Gastroesophageal sphincter (tissue), 4 donors: ENCODE data around the gene CCDC40. TPM values are rescaled to one million over a fixed set of nuclear protein-coding genes. Genes with fewer than 3 reads are reported as not detected.
A peak's percentile ranks its signal among the peaks of the same experiment; 100 is the strongest.
"Not testable (repeated sequence)": the region's sequence is repeated elsewhere in the genome, so short reads cannot be mapped to it uniquely, and the experiment has no call there.

Source experiments
- ATAC-seq: fragments of 150-250 bp; one replicate; pipeline ENCODE4 v1.9.1; 2016; ENCODE audit warnings: mild to moderate bottlenecking, moderate library complexity
- H3K27ac ChIP-seq, 4 donors: fragments of 200-600 bp; sonication (generic) in 3 of 4; 1 replicate in 3 of 4; 2 replicates in 1 of 4; pipeline ENCODE4 v1.5.1; 2016 to 2019
- H3K27me3 ChIP-seq: fragments of 200-600 bp; sonication (generic); one replicate; pipeline ENCODE4 v1.5.1; 2019
- H3K36me3 ChIP-seq, 2 donors: fragments of 200-600 bp; sonication (generic); one replicate each; pipeline ENCODE4 v1.5.1; 2019; ENCODE audit warnings: control low read depth in 1 of 2
- H3K4me1 ChIP-seq, 3 donors: fragments of 200-600 bp; sonication (generic); 1 replicate in 2 of 3; 2 replicates in 1 of 3; pipeline ENCODE4 v1.5.1; 2016 to 2019; ENCODE audit warnings: control low read depth in 2 of 3
- H3K4me3 ChIP-seq, 2 donors: fragments of 200-600 bp; sonication (generic); one replicate each; pipeline ENCODE4 v1.5.1; 2019; ENCODE audit warnings: mild to moderate bottlenecking in 1 of 2, moderate library complexity in 1 of 2
- H3K9me3 ChIP-seq, 3 donors: fragments of 200-600 bp; sonication (generic); one replicate each; pipeline ENCODE4 v1.5.1; 2017 to 2019; ENCODE audit warnings: control low read depth in 2 of 3
- EP300 ChIP-seq: sonication (generic); formaldehyde crosslinking; IDR thresholded peaks from one replicate; pipeline ENCODE4 v1.6.1; 2017; ENCODE audit warnings: antibody characterized with exemption, mild to moderate bottlenecking
- POLR2A ChIP-seq, 2 donors: fragments of 450-650 bp; IDR thresholded peaks; one replicate each; pipeline ENCODE4 v1.6.1; 2017; ENCODE audit warnings: antibody characterized with exemption in 2 of 2, mild to moderate bottlenecking in 2 of 2, moderate library complexity in 1 of 2
- POLR2AphosphoS5 ChIP-seq: sonication (generic); formaldehyde crosslinking; IDR thresholded peaks from one replicate; pipeline ENCODE4 v1.6.1; 2017; ENCODE audit warnings: antibody characterized with exemption
- WGBS, 2 donors: methylation state at CpG; one replicate each; pipeline ENCODE4 v1.1.5; 2018; ENCODE audit warnings: low coverage in 1 of 2; 5-methylcytosine and 5-hydroxymethylcytosine counted together
- total RNA-seq, 4 donors: library from RNA; depleted of rRNA; stranded (reverse); fragments of >200 nt; gene quantifications; one replicate each; pipeline ENCODE4 v1.1.0, GENCODE V29; 2016
- TF ChIP-seq, protein P1 (sequence below), 4 experiments: fragments of 200-600 bp in 2 of 4; fragments of 450-650 bp in 2 of 4; sonication (generic) in 1 of 4; IDR thresholded peaks; one replicate each; pipeline ENCODE4 v1.5.1; 2017 to 2019; ENCODE audit warnings: antibody characterized with exemption in 4 of 4, mild to moderate bottlenecking in 2 of 4, moderate library complexity in 2 of 4

Gene CCDC40
- total RNA-seq, 4 donors from 2014 or later: 4.3 to 17.3 (median 5.5) TPM

DNA sequence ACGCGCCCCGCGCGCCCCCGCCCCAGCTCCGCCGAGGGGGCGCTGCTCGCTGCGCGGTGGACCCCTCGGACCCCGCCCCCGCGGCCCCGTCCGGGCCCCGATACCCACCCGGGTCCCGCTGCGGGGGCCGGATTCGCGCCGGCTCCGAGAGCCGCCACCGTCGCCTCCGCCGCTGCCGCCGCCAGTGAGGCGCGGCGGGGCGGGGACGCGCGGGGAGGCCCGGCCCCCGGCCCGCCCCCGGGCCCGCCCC is 830 bp upstream of the CCDC40 start, which contains the start of gene TBC1D16:
TSS of gene TBC1D16 (minus strand) at position 186 of the 250 bp plus-strand sequence. CDS start 22,325 bp downstream, outside the sequence.
- H3K4me1 ChIP-seq: peaks cover 0 to 44% (median 7%) of the 10 kb centered on the region in 3 donors
- H3K27ac ChIP-seq: peak within 1 kb of the TSS; percentile 75 to 95 (median 92)
- H3K4me3 ChIP-seq: peak within 1 kb of the TSS; percentile 72 to 88
- peaks cover 0 to 7% of the 10 kb centered on the region in 2 donors for H3K36me3 ChIP-seq
- no peaks in the 10 kb centered on the region for H3K9me3 ChIP-seq
- H3K27me3 ChIP-seq: no peaks in the 10 kb centered on the region
- no CpG with 5 or more reads among the region's 46 CpGs for WGBS, 2 donors
- no peak for ATAC-seq
- no peak for TF ChIP-seq EP300
- TF ChIP-seq, protein P1, sequence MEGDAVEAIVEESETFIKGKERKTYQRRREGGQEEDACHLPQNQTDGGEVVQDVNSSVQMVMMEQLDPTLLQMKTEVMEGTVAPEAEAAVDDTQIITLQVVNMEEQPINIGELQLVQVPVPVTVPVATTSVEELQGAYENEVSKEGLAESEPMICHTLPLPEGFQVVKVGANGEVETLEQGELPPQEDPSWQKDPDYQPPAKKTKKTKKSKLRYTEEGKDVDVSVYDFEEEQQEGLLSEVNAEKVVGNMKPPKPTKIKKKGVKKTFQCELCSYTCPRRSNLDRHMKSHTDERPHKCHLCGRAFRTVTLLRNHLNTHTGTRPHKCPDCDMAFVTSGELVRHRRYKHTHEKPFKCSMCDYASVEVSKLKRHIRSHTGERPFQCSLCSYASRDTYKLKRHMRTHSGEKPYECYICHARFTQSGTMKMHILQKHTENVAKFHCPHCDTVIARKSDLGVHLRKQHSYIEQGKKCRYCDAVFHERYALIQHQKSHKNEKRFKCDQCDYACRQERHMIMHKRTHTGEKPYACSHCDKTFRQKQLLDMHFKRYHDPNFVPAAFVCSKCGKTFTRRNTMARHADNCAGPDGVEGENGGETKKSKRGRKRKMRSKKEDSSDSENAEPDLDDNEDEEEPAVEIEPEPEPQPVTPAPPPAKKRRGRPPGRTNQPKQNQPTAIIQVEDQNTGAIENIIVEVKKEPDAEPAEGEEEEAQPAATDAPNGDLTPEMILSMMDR (IDR thresholded peaks at IDR 0.05): no peak
- TF ChIP-seq POLR2AphosphoS5: no peak
- no peak for TF ChIP-seq POLR2A (IDR thresholded peaks at IDR 0.05)

- peak; percentile 9 for ATAC-seq
- Histone ChIP-seq H3K36me3 (peaks cover 0 to 15% of the 10 kb centered on the region in 2 donors), H3K27me3 (no peaks in the 10 kb centered on the region), H3K4me3 (peak overlapping the region; percentile 72 to 88), H3K4me1 (peaks cover 0 to 31% (median 7%) of the 10 kb centered on the region in 3 donors), H3K27ac (peak overlapping the region in 3 of 4 donors; percentile 90 to 95 (median 95)), H3K9me3 (no peaks in the 10 kb centered on the region)
- WGBS, 2 donors: 2% methylated on average over 7 to 25 of the region's 52 CpGs
- TF ChIP-seq EP300 (no peak), POLR2AphosphoS5 (no peak), POLR2A (IDR thresholded peaks at IDR 0.05) (no peak)
- TF ChIP-seq, protein P1 (IDR thresholded peaks at IDR 0.05): no peak
Observed at GRCh38 chr17:80036715-80037477, 454 bp downstream of the CCDC40 start.

DNA sequence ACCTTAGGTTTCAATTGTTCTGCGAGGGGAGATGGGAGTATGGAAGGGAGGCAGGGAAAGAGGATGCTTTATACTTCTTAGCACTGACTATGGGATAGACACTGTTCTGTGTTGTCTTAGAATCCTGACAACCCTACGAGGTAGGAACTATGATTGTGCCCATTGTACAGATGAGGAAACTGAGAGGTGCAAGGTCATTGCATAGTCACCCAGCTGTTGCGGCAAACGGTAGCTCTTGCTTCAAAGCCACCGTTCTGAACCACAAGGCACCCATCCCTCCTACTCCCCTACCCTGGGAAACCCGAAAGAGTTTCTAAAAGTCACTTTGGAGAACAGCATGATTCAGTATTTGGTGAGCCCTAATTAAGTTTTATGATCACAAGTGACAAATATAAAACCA is 7.5 kb downstream of the CCDC40 start:
- no peaks in the 10 kb centered on the region for H3K27me3 ChIP-seq
- 95 to 97% methylated on average over 3 to 6 of the region's 6 CpGs for WGBS, 2 donors
- no peak overlapping the region for H3K4me3 ChIP-seq
- TF ChIP-seq POLR2AphosphoS5: no peak
- TF ChIP-seq POLR2A (IDR thresholded peaks at IDR 0.05): no peak
- TF ChIP-seq, protein P1 (IDR thresholded peaks at IDR 0.05): no peak
- no peak for TF ChIP-seq EP300
- peaks cover 0 to 44% of the 10 kb centered on the region in 2 donors for H3K36me3 ChIP-seq
- no peaks in the 10 kb centered on the region for H3K9me3 ChIP-seq
- no peaks in the 10 kb centered on the region for H3K4me1 ChIP-seq
- no peak overlapping the region for H3K27ac ChIP-seq
- no peak for ATAC-seq

DNA sequence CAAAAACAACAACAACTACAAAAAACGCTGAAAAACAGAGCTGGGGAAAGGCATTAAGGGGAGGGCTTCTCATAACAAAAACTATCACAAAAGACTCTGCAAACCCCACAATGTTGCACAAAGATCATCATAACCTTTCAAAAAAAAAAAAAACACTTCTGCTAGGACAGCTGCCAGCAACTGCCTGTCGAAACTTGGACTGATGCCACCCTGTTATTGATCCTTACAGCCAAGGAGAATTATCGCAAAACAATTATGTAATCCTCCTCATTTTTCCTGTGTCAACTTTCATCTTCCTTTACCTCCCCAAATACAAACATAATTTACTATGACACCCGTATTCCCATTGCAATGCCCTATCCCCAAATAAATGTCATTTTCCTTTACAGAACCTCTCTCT is 9.3 kb downstream of the CCDC40 start:
- ATAC-seq: no peak
- H3K36me3 ChIP-seq: peaks cover 0 to 51% of the 10 kb centered on the region in 2 donors
- H3K9me3 ChIP-seq: no peaks in the 10 kb centered on the region
- no peak for TF ChIP-seq EP300
- TF ChIP-seq, protein P1 (IDR thresholded peaks at IDR 0.05): no peak
- TF ChIP-seq POLR2AphosphoS5: no peak
- no peak for TF ChIP-seq POLR2A (IDR thresholded peaks at IDR 0.05)
- H3K4me3 ChIP-seq: no peak overlapping the region
- H3K27ac ChIP-seq: no peak overlapping the region
- 66% methylated on average over 4 of the region's 4 CpGs for WGBS, 2 donors
- no peaks in the 10 kb centered on the region for H3K4me1 ChIP-seq
- H3K27me3 ChIP-seq: no peaks in the 10 kb centered on the region

GRCh38 chr17:80046709-80047108 is 10.3 kb downstream of the CCDC40 start:
- H3K9me3 ChIP-seq, ATAC-seq, H3K27me3 ChIP-seq, H3K27ac ChIP-seq, H3K4me1 ChIP-seq, H3K4me3 ChIP-seq: not testable (repeated sequence)
- H3K36me3 ChIP-seq: peaks cover 0 to 49% of the 10 kb centered on the region in 2 donors
- 100% methylated on average over 2 to 7 of the region's 10 CpGs for WGBS, 2 donors
